HCT116 (cell line): ENCODE results near the gene SH3RF2. TPM values are rescaled to one million over a fixed set of nuclear protein-coding genes. Genes with fewer than 3 reads are reported as not detected.

Experiments
- ATAC-seq: fragments of 200-7000 bp; cut with Tn5 transposase; 2 replicates; pipeline ENCODE4 v1.9.1; 2020; ENCODE audit warnings: mild to moderate bottlenecking, moderate library complexity
- BruUV-seq: library from RNA; stranded (reverse); fragments of 400-500 nt; replicated peaks from 2 replicates; lab custom pipeline; 2021; lab: Mats Ljungman, UMichigan
- CTCF ChIA-PET: fragments of 300-600 bp; sonication (Branson Sonifier 250); formaldehyde crosslinking; loops from one replicate; lab custom pipeline; 2021; ENCODE audit warnings: antibody characterized with exemption; lab: Charles Lee
- POLR2A ChIA-PET: fragments of 300-600, 350-600 bp; sonication (Branson Sonifier 250); formaldehyde crosslinking; loops from one replicate; lab custom pipeline; 2021; ENCODE audit warnings: antibody characterized with exemption; lab: Charles Lee
- RAD21 ChIA-PET, 2 experiments: fragments of 300-600 bp; sonication (Branson Sonifier 250); formaldehyde crosslinking; loops; one replicate each; lab custom pipeline; 2023; ENCODE audit warnings: low total read pairs in 2 of 2; ENCODE audit not compliant: uncharacterized antibody in 2 of 2, unreplicated experiment in 2 of 2, low non-redundant PET in 1 of 2; lab: Charles Lee
- DNase-seq: peaks from one replicate; pipeline ENCODE4 v3.0.0-alpha.2; 2010; ENCODE audit warnings: low read depth, low spot score
- H2AFZ ChIP-seq: fragments of 200-600 bp; shearing (Covaris generic), sonication (generic); 2 replicates; pipeline ENCODE4 v1.6.1; 2017; ENCODE audit warnings: low read depth, mixed run types, mixed read lengths, antibody characterized with exemption, low read length; ENCODE audit not compliant: poor library complexity, severe bottlenecking
- H3K27ac ChIP-seq: 2 replicates; pipeline ENCODE4 v1.5.1; 2012; ENCODE audit warnings: low read depth, low read length
- H3K27me3 ChIP-seq: fragments of 200-600 bp; sonication (generic); 2 replicates; pipeline ENCODE4 v1.6.1; 2016; ENCODE audit warnings: mixed run types, low read length, mixed read lengths; ENCODE audit not compliant: insufficient read depth
- H3K36me3 ChIP-seq, 2 experiments: fragments of 200-500 bp in 1 of 2; fragments of 200-600 bp in 1 of 2; sonication (Bioruptor generic) in 1 of 2; sonication (generic) in 1 of 2; 2 replicates each; pipeline versions ENCODE4 v1.5.1 to v1.6.1; 2014 to 2016; ENCODE audit warnings: low read length in 2 of 2, inconsistent platforms in 1 of 2, mixed read lengths in 1 of 2, mixed run types in 1 of 2; ENCODE audit not compliant: insufficient read depth in 2 of 2, control insufficient read depth in 1 of 2
- H3K4me1 ChIP-seq, 2 experiments: fragments of 200-600 bp in 1 of 2; sonication (generic) in 1 of 2; 2 replicates each; pipeline versions ENCODE4 v1.5.1 to v1.6.1; 2012 to 2017; ENCODE audit warnings: low read length in 2 of 2, inconsistent platforms in 1 of 2, mild to moderate bottlenecking in 1 of 2, mixed read lengths in 1 of 2, mixed run types in 1 of 2, moderate library complexity in 1 of 2; ENCODE audit not compliant: insufficient read depth in 2 of 2, control insufficient read depth in 1 of 2
- H3K4me2 ChIP-seq: fragments of 200-600 bp; sonication (generic); 2 replicates; pipeline ENCODE4 v1.6.1; 2017; ENCODE audit warnings: mixed run types, low read length, mixed read lengths
- H3K4me3 ChIP-seq, 2 experiments: fragments of 200-600 bp in 1 of 2; sonication (generic) in 1 of 2; replicated peaks in 1 of 2; 2 replicates each; pipeline ENCODE4 v1.5.1; 2011 to 2016; ENCODE audit warnings: low read length in 2 of 2, control low read depth in 1 of 2, low read depth in 1 of 2, mild to moderate bottlenecking in 1 of 2, mixed read lengths in 1 of 2, mixed run types in 1 of 2
- H3K79me2 ChIP-seq: fragments of 200-600 bp; sonication (generic); 2 replicates; pipeline ENCODE4 v1.6.1; 2017; ENCODE audit warnings: mild to moderate bottlenecking, mixed run types, low read length, moderate library complexity, mixed read lengths; ENCODE audit not compliant: insufficient read depth
- H3K9ac ChIP-seq: fragments of 200-600 bp; sonication (generic); 2 replicates; pipeline ENCODE4 v1.6.1; 2016; ENCODE audit warnings: low read length, mixed read lengths
- H3K9me2 ChIP-seq: fragments of 200-600 bp; sonication (generic), shearing (Covaris generic); 2 replicates; pipeline ENCODE4 v1.6.1; 2017; ENCODE audit warnings: mixed run types, mild to moderate bottlenecking, moderate library complexity; ENCODE audit not compliant: insufficient read depth
- H3K9me3 ChIP-seq, 2 experiments: fragments of 200-500 bp in 1 of 2; fragments of 200-600 bp in 1 of 2; sonication (Bioruptor generic) in 1 of 2; sonication (generic) in 1 of 2; 2 replicates each; pipeline ENCODE4 v1.6.1; 2014 to 2017; ENCODE audit warnings: low read length in 2 of 2, mixed read lengths in 2 of 2, inconsistent platforms in 1 of 2, low read depth in 1 of 2, mild to moderate bottlenecking in 1 of 2, mixed run types in 1 of 2, moderate library complexity in 1 of 2; ENCODE audit not compliant: control insufficient read depth in 1 of 2, insufficient read depth in 1 of 2
- H4K20me1 ChIP-seq: fragments of 200-600 bp; sonication (generic), shearing (Covaris generic); 2 replicates; pipeline ENCODE4 v1.6.1; 2017; ENCODE audit warnings: mixed run types, mild to moderate bottlenecking, moderate library complexity; ENCODE audit not compliant: insufficient read depth
- ATF3 ChIP-seq: IDR thresholded peaks from 2 replicates; pipeline ENCODE4 v1.6.1; 2012
- CEBPB ChIP-seq: IDR thresholded peaks from 2 replicates; pipeline ENCODE4 v1.6.1; 2012; ENCODE audit warnings: low read depth
- EGR1 ChIP-seq: IDR thresholded peaks from 2 replicates; pipeline ENCODE4 v1.6.1; 2012; ENCODE audit warnings: low read depth
- ELF1 ChIP-seq: IDR thresholded peaks from 2 replicates; pipeline ENCODE4 v1.6.1; 2012; ENCODE audit warnings: low read depth, borderline replicate concordance
- EZH2 ChIP-seq: fragments of 200-600 bp; sonication (generic); IDR thresholded peaks from 2 replicates; pipeline ENCODE4 v1.6.1; 2017; ENCODE audit warnings: antibody characterized with exemption, mixed run types
- EZH2phosphoT487 ChIP-seq: fragments of 200-600 bp; IDR thresholded peaks from 2 replicates; pipeline ENCODE4 v1.6.1; 2018; ENCODE audit warnings: antibody characterized with exemption, borderline replicate concordance
- FOSL1 ChIP-seq: IDR thresholded peaks from 2 replicates; pipeline ENCODE4 v1.6.1; 2012; ENCODE audit warnings: low read depth
- JUND ChIP-seq: IDR thresholded peaks from 2 replicates; pipeline ENCODE4 v1.6.1; 2012
- MAX ChIP-seq: IDR thresholded peaks from 2 replicates; pipeline ENCODE4 v1.6.1; 2012
- POLR2A ChIP-seq: IDR thresholded peaks from 2 replicates; pipeline ENCODE4 v1.7.0; 2011; ENCODE audit warnings: borderline replicate concordance; ENCODE audit not compliant: insufficient read depth, insufficient read length; ENCODE audit errors: extremely low read depth
- POLR2AphosphoS5 ChIP-seq: IDR thresholded peaks from 2 replicates; pipeline ENCODE4 v1.6.1; 2011; ENCODE audit warnings: mild to moderate bottlenecking, low read depth, low read length, moderate library complexity
- RAD21 ChIP-seq: IDR thresholded peaks from 2 replicates; pipeline ENCODE4 v1.6.1; 2012; ENCODE audit warnings: low read depth, mild to moderate bottlenecking
- REST ChIP-seq: IDR thresholded peaks from 2 replicates; pipeline ENCODE4 v1.6.1; 2012; ENCODE audit warnings: low read depth
- SIN3A ChIP-seq: IDR thresholded peaks from 2 replicates; pipeline ENCODE4 v1.6.1; 2012; ENCODE audit warnings: low read depth
- SP1 ChIP-seq: IDR thresholded peaks from 2 replicates; pipeline ENCODE4 v1.6.1; 2012; ENCODE audit warnings: low read depth
- TCF7L2 ChIP-seq: IDR thresholded peaks from 2 replicates; pipeline ENCODE4 v1.7.0; 2011; ENCODE audit warnings: borderline replicate concordance, inconsistent platforms; ENCODE audit not compliant: insufficient read depth, insufficient read length; ENCODE audit errors: extremely low read depth
- ZFX ChIP-seq: fragments of 450-650 bp; IDR thresholded peaks from 2 replicates; pipeline ENCODE4 v1.6.1; 2017
- intact Hi-C: fragments of 100-400 bp; cut with micrococcal nuclease; formaldehyde crosslinking; loops from 2 replicates; pipeline ENCODE4 v1.10.0; 2022
- total RNA-seq: library from RNA; stranded (reverse); gene quantifications from one replicate; pipeline ENCODE4 v1.2.1, GENCODE V29; 2021; ENCODE audit not compliant: unreplicated experiment

Gene SH3RF2
- total RNA-seq, 1 experiment from 2014 or later: 14.3 TPM

GRCh38 chr5:145925353-145925752, 11.0 kb upstream of the SH3RF2 start (continued):
- no peak for TF ChIP-seq REST
- TF ChIP-seq TCF7L2: no peak
- TF ChIP-seq EZH2: no peak
- no peak for TF ChIP-seq RAD21
- TF ChIP-seq ELF1: no peak
- peak; percentile 25; the same call in 1 of the 2 replicates for TF ChIP-seq SP1
- TF ChIP-seq SIN3A: no peak
- TF ChIP-seq FOSL1: peak; percentile 69
- no peak for TF ChIP-seq CEBPB
- TF ChIP-seq POLR2A: no peak
- TF ChIP-seq POLR2AphosphoS5: no peak
- TF ChIP-seq ZFX: no peak
- no peak for TF ChIP-seq EZH2phosphoT487
- peak; percentile 67 for TF ChIP-seq JUND
- TF ChIP-seq EGR1: no peak
- TF ChIP-seq, all 23 proteins: peak for 4

- Histone ChIP-seq H3K4me2 (peak overlapping the region; percentile 62), H3K9me2 (no peaks in the 10 kb centered on the region), H3K9ac (no peak overlapping the region), H3K4me1 (peaks cover 12 to 26% of the 10 kb centered on the region in 2 experiments; a peak in 3 of 4 replicates), H3K36me3 (no peaks in the 10 kb centered on the region)
- POLR2A ChIA-PET: no interaction called here
- TF ChIP-seq MAX: no peak
- no peak for TF ChIP-seq JUND
- no peak for TF ChIP-seq ATF3
- TF ChIP-seq ELF1: no peak
- TF ChIP-seq, all 23 proteins: peak for 0
- Histone ChIP-seq H3K27me3 (no peaks in the 10 kb centered on the region), H2AFZ (peak overlapping the region; percentile 94), H4K20me1 (no peaks in the 10 kb centered on the region), H3K9me3 (no peaks in the 10 kb centered on the region), H3K4me3 (no peak overlapping the region), H3K79me2 (no peaks in the 10 kb centered on the region), H3K27ac (no peak overlapping the region)
- no peak for DNase-seq
- intact Hi-C loops: no loop called here
- BruUV-seq: no TSS peak
- ChIA-PET CTCF (interaction anchor here (1.5 kb wide), 1 partner anchor 38 kb away, joined by 3 read pairs; no protein-coding TSS in a partner anchor), RAD21 (no interaction called here)
- no peak for ATAC-seq
Measured at GRCh38 chr5:145925803-145926202, 10.6 kb upstream of the SH3RF2 start.
